A673 (cell line): Measurements from ENCODE around the gene LMF2. TPM values are rescaled to one million over a fixed set of nuclear protein-coding genes. Genes with fewer than 3 reads are reported as not detected.

Source experiments
- BruUV-seq: library from RNA; stranded (reverse); fragments of 400-500 nt; replicated peaks from 2 replicates; lab custom pipeline; 2021; lab: Mats Ljungman, UMichigan
- CTCF ChIA-PET: fragments of 300-600 bp; sonication (Branson Sonifier 250); formaldehyde crosslinking; loops from one replicate; lab custom pipeline; 2022; ENCODE audit warnings: antibody characterized with exemption; lab: Charles Lee
- POLR2A ChIA-PET: fragments of 300-600 bp; sonication (Branson Sonifier 250); formaldehyde crosslinking; loops from one replicate; lab custom pipeline; 2022; ENCODE audit warnings: antibody characterized with exemption; ENCODE audit not compliant: low non-redundant PET; lab: Charles Lee
- DNase-seq: peaks from one replicate; pipeline ENCODE4 v3.0.0-alpha.2; 2015; ENCODE audit warnings: low spot score
- H3K27ac ChIP-seq: fragments of 200-600 bp; sonication (generic); 2 replicates; pipeline ENCODE4 v1.5.1; 2016; ENCODE audit warnings: mixed run types, low read depth, mild to moderate bottlenecking, mixed read lengths, antibody characterized with exemption, low read length; ENCODE audit not compliant: poor library complexity, severe bottlenecking
- H3K27me3 ChIP-seq: fragments of 200-600 bp; sonication (generic); replicated peaks from 2 replicates; pipeline ENCODE4 v1.6.1; 2017; ENCODE audit warnings: mixed run types, low read depth, mild to moderate bottlenecking, mixed read lengths, antibody characterized with exemption, low read length; ENCODE audit not compliant: insufficient read depth, poor library complexity
- H3K36me3 ChIP-seq: fragments of 200-600 bp; sonication (generic); 2 replicates; pipeline ENCODE4 v1.6.1; 2016; ENCODE audit warnings: mixed run types, mild to moderate bottlenecking, mixed read lengths, antibody characterized with exemption, low read length; ENCODE audit not compliant: insufficient read depth, poor library complexity, severe bottlenecking
- H3K4me1 ChIP-seq: fragments of 200-600 bp; sonication (generic); 2 replicates; pipeline ENCODE4 v1.6.1; 2017; ENCODE audit warnings: mixed run types, mild to moderate bottlenecking, mixed read lengths, antibody characterized with exemption, low read length; ENCODE audit not compliant: insufficient read depth, poor library complexity, severe bottlenecking
- H3K4me3 ChIP-seq: fragments of 200-600 bp; sonication (generic); 2 replicates; pipeline ENCODE4 v1.5.1; 2016; ENCODE audit warnings: low read depth, mixed run types, mild to moderate bottlenecking, mixed read lengths, low read length; ENCODE audit not compliant: poor library complexity, severe bottlenecking
- H3K9me3 ChIP-seq: fragments of 200-600 bp; sonication (generic); 2 replicates; pipeline ENCODE4 v1.6.1; 2016; ENCODE audit warnings: mixed run types, low read depth, mild to moderate bottlenecking, mixed read lengths, antibody characterized with exemption, low read length; ENCODE audit not compliant: poor library complexity, severe bottlenecking
- EZH2 ChIP-seq: fragments of 200-600 bp; sonication (generic); IDR thresholded peaks from 2 replicates; pipeline ENCODE4 v1.6.1; 2017; ENCODE audit warnings: borderline replicate concordance, low read depth, mild to moderate bottlenecking, mixed read lengths, antibody characterized with exemption, low read length; ENCODE audit not compliant: poor library complexity, severe bottlenecking
- intact Hi-C: fragments of 100-400 bp; cut with micrococcal nuclease; formaldehyde crosslinking; loops from one replicate; pipeline ENCODE4 v1.10.0; 2022; ENCODE audit not compliant: unreplicated experiment
- total RNA-seq: library from RNA; stranded (reverse); gene quantifications from 2 replicates; pipeline ENCODE4 v1.2.3, GENCODE V29; 2021
- TF ChIP-seq, protein P1 (sequence below): fragments of 300-800, 200-600 bp; sonication (generic); conservative IDR thresholded peaks from 2 replicates; pipeline ENCODE4 v1.5.1; 2017; ENCODE audit warnings: low read depth, mild to moderate bottlenecking, antibody characterized with exemption, low read length, moderate library complexity, mixed read lengths

LMF2 gene
- total RNA-seq, 1 experiment from 2014 or later = 79.2 TPM

DNA sequence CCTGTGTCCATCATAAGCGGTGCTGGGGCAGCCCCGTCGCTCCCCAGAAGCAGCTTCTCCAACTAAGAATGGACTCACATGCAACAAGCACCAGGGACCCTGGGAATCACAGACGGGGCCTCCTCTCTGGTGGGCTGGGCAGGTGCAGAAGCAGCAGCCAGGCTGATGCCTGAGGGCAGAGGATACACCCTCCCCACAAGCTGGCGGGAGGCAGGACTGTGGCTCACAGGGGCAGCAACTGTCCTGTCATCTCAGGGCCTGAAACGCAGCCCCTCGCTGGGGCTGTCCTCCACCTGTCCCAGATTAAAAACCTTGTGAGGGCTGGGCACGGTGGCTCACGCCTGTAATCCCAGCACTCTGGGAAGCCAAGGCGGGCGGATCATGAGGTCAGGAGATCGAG is 29.6 kb downstream of the LMF2 start:
- Histone ChIP-seq H3K27me3 (peaks cover 10% of the 10 kb centered on the region), H3K36me3 (no peaks in the 10 kb centered on the region), H3K9me3 (no peaks in the 10 kb centered on the region), H3K27ac (no peak overlapping the region), H3K4me1 (peaks cover 14% of the 10 kb centered on the region), H3K4me3 (no peak overlapping the region)
- no TSS peak for BruUV-seq
- TF ChIP-seq EZH2 = no peak
- TF ChIP-seq, protein P1, sequence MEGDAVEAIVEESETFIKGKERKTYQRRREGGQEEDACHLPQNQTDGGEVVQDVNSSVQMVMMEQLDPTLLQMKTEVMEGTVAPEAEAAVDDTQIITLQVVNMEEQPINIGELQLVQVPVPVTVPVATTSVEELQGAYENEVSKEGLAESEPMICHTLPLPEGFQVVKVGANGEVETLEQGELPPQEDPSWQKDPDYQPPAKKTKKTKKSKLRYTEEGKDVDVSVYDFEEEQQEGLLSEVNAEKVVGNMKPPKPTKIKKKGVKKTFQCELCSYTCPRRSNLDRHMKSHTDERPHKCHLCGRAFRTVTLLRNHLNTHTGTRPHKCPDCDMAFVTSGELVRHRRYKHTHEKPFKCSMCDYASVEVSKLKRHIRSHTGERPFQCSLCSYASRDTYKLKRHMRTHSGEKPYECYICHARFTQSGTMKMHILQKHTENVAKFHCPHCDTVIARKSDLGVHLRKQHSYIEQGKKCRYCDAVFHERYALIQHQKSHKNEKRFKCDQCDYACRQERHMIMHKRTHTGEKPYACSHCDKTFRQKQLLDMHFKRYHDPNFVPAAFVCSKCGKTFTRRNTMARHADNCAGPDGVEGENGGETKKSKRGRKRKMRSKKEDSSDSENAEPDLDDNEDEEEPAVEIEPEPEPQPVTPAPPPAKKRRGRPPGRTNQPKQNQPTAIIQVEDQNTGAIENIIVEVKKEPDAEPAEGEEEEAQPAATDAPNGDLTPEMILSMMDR = no peak
- CTCF ChIA-PET = no interaction called here
- intact Hi-C loops = no loop called here
- POLR2A ChIA-PET = no interaction called here
- DNase-seq = no peak

DNA sequence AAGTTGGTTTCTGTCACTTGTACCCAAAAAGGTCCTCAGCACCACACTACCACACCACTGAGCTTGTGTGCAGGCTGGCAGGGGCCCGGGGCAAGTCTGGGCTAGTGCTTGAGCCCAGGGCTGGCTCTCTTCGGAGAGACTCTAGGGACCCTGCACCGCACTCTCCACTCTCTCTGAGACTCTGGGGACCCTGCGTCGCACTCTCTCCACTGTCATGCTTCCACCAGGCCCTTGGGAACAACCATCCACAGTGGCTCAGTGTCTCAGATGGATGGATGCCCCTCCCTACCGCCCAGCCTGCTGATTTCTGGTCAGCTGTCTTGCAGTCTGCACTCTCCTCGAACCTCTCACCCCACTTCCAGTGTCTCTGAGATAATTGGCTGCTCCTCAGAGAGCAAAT is 30.6 kb downstream of the LMF2 start:
- intact Hi-C loops = no loop called here
- no peak overlapping the region for H3K27ac ChIP-seq
- TF ChIP-seq EZH2 = no peak
- TF ChIP-seq, protein P1 = no peak
- BruUV-seq = no TSS peak
- peaks cover 16% of the 10 kb centered on the region for H3K4me1 ChIP-seq
- no peaks in the 10 kb centered on the region for H3K9me3 ChIP-seq
- POLR2A ChIA-PET = no interaction called here
- CTCF ChIA-PET = no interaction called here
- no peaks in the 10 kb centered on the region for H3K36me3 ChIP-seq
- H3K27me3 ChIP-seq = peaks cover 10% of the 10 kb centered on the region
- no peak for DNase-seq
- H3K4me3 ChIP-seq = no peak overlapping the region

DNA sequence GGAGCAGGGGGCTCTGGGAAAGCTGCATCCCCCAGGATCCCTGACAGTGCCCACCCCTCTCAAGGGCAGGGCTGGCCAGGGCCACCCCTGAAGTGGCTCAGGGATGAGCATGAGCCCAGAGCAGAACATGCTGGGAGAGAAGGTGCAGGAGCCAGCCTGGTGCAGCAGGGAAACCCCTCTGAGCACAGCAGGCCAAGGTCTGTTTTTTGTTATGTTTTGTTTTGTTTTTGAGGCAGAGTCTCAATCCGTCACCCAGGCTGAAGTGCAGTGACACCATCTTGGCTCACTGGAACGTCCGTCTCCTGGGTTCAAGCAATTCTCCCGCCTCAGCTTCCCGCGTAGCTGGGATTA is 31.9 kb downstream of the LMF2 start:
- no peak for TF ChIP-seq EZH2
- TF ChIP-seq, protein P1 = no peak
- peaks cover 5% of the 10 kb centered on the region for H3K27me3 ChIP-seq
- H3K4me3 ChIP-seq = peak overlapping the region; percentile 84
- ChIA-PET POLR2A (no interaction called here), CTCF (no interaction called here)
- no peaks in the 10 kb centered on the region for H3K36me3 ChIP-seq
- peaks cover 18% of the 10 kb centered on the region for H3K4me1 ChIP-seq
- DNase-seq = no peak
- no peaks in the 10 kb centered on the region for H3K9me3 ChIP-seq
- intact Hi-C loops = no loop called here
- peak overlapping the region; percentile 60 for H3K27ac ChIP-seq
- BruUV-seq = no TSS peak
